Stimulated activated CD4-positive, alpha-beta T cell treated with anti-CD3 and anti-CD28 coated beads, Interleukin-15, amount 100 ng/mL, for 48 hours (primary cell): ENCODE data around the gene CENPN.

Experiments used
- DNase-seq, 2 donors: peaks; one replicate each; pipeline ENCODE4 v3.0.0-alpha.2; 2020; ENCODE audit warnings: low read depth in 2 of 2

CENPN gene

GRCh38 chr16:81077076-81077940 is 70.3 kb downstream of the CENPN start, which contains the start of gene C16orf46:
Gene C16orf46 (minus strand): TSS chr16:81077238. CDS start chr16:81063955, 13,283 bp downstream.
- DNase-seq, result peak; percentile 95 to 96

GRCh38 chr16:81080233-81080632 is 73.2 kb downstream of the CENPN start:
- DNase-seq, result no peak

- no peak for DNase-seq
Observed at GRCh38 chr16:81081014-81081413, 74.0 kb downstream of the CENPN start.
